NCI-H345 (cell line): Measurements from ENCODE around the gene SLC35F1.

Source experiments
- DNase-seq: peaks from one replicate; lab custom pipeline; 2025; lab: John Stamatoyannopoulos, UW

Gene SLC35F1

GRCh38 chr6:118313762-118314161 is 406.7 kb downstream of the SLC35F1 start:
- no peak for DNase-seq

GRCh38 chr6:118316796-118317384 is 409.8 kb downstream of the SLC35F1 start:
- DNase-seq: no peak

- no peak for DNase-seq
Observed at GRCh38 chr6:118317581-118318563, 410.8 kb downstream of the SLC35F1 start.

- no peak for DNase-seq
Observed at GRCh38 chr6:118318648-118319047, 411.6 kb downstream of the SLC35F1 start.

- DNase-seq: no peak
Observed at GRCh38 chr6:118319416-118319815, 412.4 kb downstream of the SLC35F1 start.

GRCh38 chr6:118319894-118320649 is 413.0 kb downstream of the SLC35F1 start:
- peak; percentile 61 for DNase-seq

- DNase-seq: no peak
Observed at GRCh38 chr6:118320652-118321051, 413.6 kb downstream of the SLC35F1 start.

- no peak for DNase-seq
Observed at GRCh38 chr6:118324116-118324515, 417.1 kb downstream of the SLC35F1 start.

GRCh38 chr6:118325220-118325860 is 418.3 kb downstream of the SLC35F1 start:
- DNase-seq: no peak

- DNase-seq: no peak
Observed at GRCh38 chr6:118326712-118327111, 419.6 kb downstream of the SLC35F1 start.

- no peak for DNase-seq
Observed at GRCh38 chr6:118327237-118327636, 420.2 kb downstream of the SLC35F1 start.

- DNase-seq: peak; percentile 34
Observed at GRCh38 chr6:118333772-118334171, 426.7 kb downstream of the SLC35F1 start.

- no peak for DNase-seq
Observed at GRCh38 chr6:118334634-118335033, 427.6 kb downstream of the SLC35F1 start.

- peak; percentile 63 for DNase-seq
Observed at GRCh38 chr6:118335325-118335816, 428.3 kb downstream of the SLC35F1 start.

- no peak for DNase-seq
Observed at GRCh38 chr6:118344014-118344670, 437.1 kb downstream of the SLC35F1 start.

- DNase-seq: peak; percentile 87
Observed at GRCh38 chr6:118350881-118351430, 443.9 kb downstream of the SLC35F1 start.

- DNase-seq: peak; percentile 64
Observed at GRCh38 chr6:118353564-118353963, 446.5 kb downstream of the SLC35F1 start.

GRCh38 chr6:118354641-118355040 is 447.6 kb downstream of the SLC35F1 start:
- no peak for DNase-seq

- no peak for DNase-seq
Observed at GRCh38 chr6:118356054-118356453, 449.0 kb downstream of the SLC35F1 start.

- DNase-seq: no peak
Observed at GRCh38 chr6:118356686-118357085, 449.6 kb downstream of the SLC35F1 start.
